HepG2 (cell line): ENCODE data around the gene CLP1. TPM values are rescaled to one million over a fixed set of nuclear protein-coding genes. Genes with fewer than 3 reads are reported as not detected.

Source experiments
- ARID4A ChIP-seq: sonication (generic); formaldehyde crosslinking; IDR thresholded peaks from 2 replicates; pipeline ENCODE4 v1.5.0; 2020; ENCODE audit warnings: mild to moderate bottlenecking, missing genetic modification reagents, borderline replicate concordance
- BCL3 ChIP-seq: sonication (generic); formaldehyde crosslinking; IDR thresholded peaks from 2 replicates; pipeline ENCODE4 v1.5.1; 2020; ENCODE audit warnings: mild to moderate bottlenecking, missing genetic modification reagents, moderate library complexity
- CCAR2 ChIP-seq: fragments of 200-400 bp; formaldehyde crosslinking; optimal IDR thresholded peaks from 2 replicates; pipeline ENCODE3; 2018; ENCODE audit warnings: low read depth, mild to moderate bottlenecking, low read length, moderate library complexity
- EEA1 ChIP-seq: sonication (generic); formaldehyde crosslinking; IDR thresholded peaks from 2 replicates; pipeline ENCODE4 v1.5.1; 2020; ENCODE audit warnings: mild to moderate bottlenecking, missing genetic modification reagents, borderline replicate concordance
- HCFC1 ChIP-seq: fragments of 150-350 bp; IDR thresholded peaks from 2 replicates; pipeline ENCODE4 v1.6.1; 2014; ENCODE audit warnings: low read depth, low read length
- MBNL3 ChIP-seq: fragments of 250-450 bp; sonication (Bioruptor Pico); conservative IDR thresholded peaks from 2 replicates; pipeline ENCODE4 v1.8.0; 2022; ENCODE audit warnings: mild to moderate bottlenecking, inconsistent platforms
- NONO ChIP-seq, 2 experiments: fragments of 450-650 bp in 1 of 2; sonication (generic) in 1 of 2; formaldehyde crosslinking in 1 of 2; IDR thresholded peaks in 1 of 2; conservative IDR thresholded peaks in 1 of 2; 2 replicates each; pipeline versions ENCODE4 v1.6.1 to v1.8.0; 2017 to 2022; ENCODE audit warnings: mild to moderate bottlenecking in 1 of 2, missing genetic modification reagents in 1 of 2, moderate library complexity in 1 of 2
- RARA ChIP-seq: IDR thresholded peaks from 2 replicates; pipeline ENCODE4 v1.6.1; 2016; ENCODE audit warnings: missing genetic modification reagents, missing compliant biosample characterization
- REXO4 ChIP-seq: sonication (generic); formaldehyde crosslinking; IDR thresholded peaks from 2 replicates; pipeline ENCODE4 v1.8.0; 2022; ENCODE audit warnings: missing genetic modification reagents, mild to moderate bottlenecking, borderline replicate concordance
- RXRA ChIP-seq: sonication (generic); formaldehyde crosslinking; IDR thresholded peaks from 2 replicates; pipeline ENCODE4 v1.5.1; 2020; ENCODE audit warnings: missing genetic modification reagents
- SAFB2 ChIP-seq: sonication (generic); formaldehyde crosslinking; IDR thresholded peaks from 2 replicates; pipeline ENCODE4 v1.5.1; 2020; ENCODE audit warnings: missing genetic modification reagents, low read depth, mild to moderate bottlenecking, borderline replicate concordance
- WIZ ChIP-seq: sonication (generic); formaldehyde crosslinking; IDR thresholded peaks from 2 replicates; pipeline ENCODE4 v1.5.1; 2020; ENCODE audit warnings: mild to moderate bottlenecking, missing genetic modification reagents
- ZNF766 ChIP-seq: sonication (generic); formaldehyde crosslinking; IDR thresholded peaks from 2 replicates; pipeline ENCODE4 v1.5.0; 2020; ENCODE audit warnings: missing genetic modification reagents, borderline replicate concordance
- ZNF781 ChIP-seq: sonication (generic); formaldehyde crosslinking; IDR thresholded peaks from 2 replicates; pipeline ENCODE4 v1.5.1; 2020; ENCODE audit warnings: borderline replicate concordance, mild to moderate bottlenecking, missing genetic modification reagents; ENCODE audit errors: not compliant biosample characterization
- ZNF792 ChIP-seq: IDR thresholded peaks from 2 replicates; pipeline ENCODE4 v1.6.1; 2016
- polyA plus RNA-seq, 8 experiments: library from polyadenylated mRNA; depleted of rRNA in 3 of 8; stranded (reverse) in 7 of 8; unstranded in 1 of 8; fragments of >200 nt; fragmentation: Illumina TruSeq in 4 of 8; extraction: Trizol in 4 of 8; gene quantifications; 2 replicates each; pipeline versions ENCODE4 v1.2.1 to v1.2.3, GENCODE V29; 2011 to 2016; ENCODE audit warnings: low read depth in 4 of 8, missing spikeins in 1 of 8, mixed read lengths in 1 of 8; ENCODE audit not compliant: insufficient read depth in 1 of 8
- total RNA-seq, 5 experiments: library from RNA; depleted of rRNA; stranded (reverse); fragments of >200 nt; fragmentation: Illumina TruSeq; extraction: Trizol; gene quantifications; 2 replicates each; pipeline ENCODE4 v1.2.3, GENCODE V29; 2016; ENCODE audit warnings: low read depth in 1 of 5

CLP1 gene
- total and polyA plus RNA-seq, 2 of the 13 experiments (the other 11 are each of a cell fraction or from before 2014, with no cell fraction given) = 14.6 to 24.8 TPM

- no peak for TF ChIP-seq CCAR2
- peak; percentile 97 for TF ChIP-seq RXRA (CRISPR knock-in tag)
- no peak for TF ChIP-seq REXO4 (CRISPR knock-in tag)
- no peak for TF ChIP-seq ARID4A (CRISPR knock-in tag)
- TF ChIP-seq ZNF766 (CRISPR knock-in tag) = no peak
- TF ChIP-seq WIZ (CRISPR knock-in tag) = no peak
- TF ChIP-seq ZNF792 (CRISPR knock-in tag) = no peak
- TF ChIP-seq EEA1 (CRISPR knock-in tag) = no peak
- TF ChIP-seq BCL3 (CRISPR knock-in tag) = no peak
- no peak for TF ChIP-seq NONO (IDR thresholded peaks at IDR 0.05)
- TF ChIP-seq NONO (CRISPR knock-in tag; conservative IDR thresholded peaks at IDR 0.05) = peak; percentile 55; the same call in 1 of the 2 replicates
- no peak for TF ChIP-seq ZNF781
- TF ChIP-seq MBNL3 = no peak
- TF ChIP-seq HCFC1 = no peak
- no peak for TF ChIP-seq RARA
- TF ChIP-seq SAFB2 (CRISPR knock-in tag) = peak; percentile 50; the same call in 1 of the 2 replicates
Observed at GRCh38 chr11:57639321-57640067, 18.1 kb upstream of the CLP1 start (continued).
